ENCODE data around the gene SH3PXD2A.
A peak's percentile ranks its signal among the peaks of the same experiment; 100 is the strongest.
"Not testable (repeated sequence)": the region's sequence is repeated elsewhere in the genome, so short reads cannot be mapped to it uniquely, and the experiment has no call there.

SH3PXD2A gene

DNA sequence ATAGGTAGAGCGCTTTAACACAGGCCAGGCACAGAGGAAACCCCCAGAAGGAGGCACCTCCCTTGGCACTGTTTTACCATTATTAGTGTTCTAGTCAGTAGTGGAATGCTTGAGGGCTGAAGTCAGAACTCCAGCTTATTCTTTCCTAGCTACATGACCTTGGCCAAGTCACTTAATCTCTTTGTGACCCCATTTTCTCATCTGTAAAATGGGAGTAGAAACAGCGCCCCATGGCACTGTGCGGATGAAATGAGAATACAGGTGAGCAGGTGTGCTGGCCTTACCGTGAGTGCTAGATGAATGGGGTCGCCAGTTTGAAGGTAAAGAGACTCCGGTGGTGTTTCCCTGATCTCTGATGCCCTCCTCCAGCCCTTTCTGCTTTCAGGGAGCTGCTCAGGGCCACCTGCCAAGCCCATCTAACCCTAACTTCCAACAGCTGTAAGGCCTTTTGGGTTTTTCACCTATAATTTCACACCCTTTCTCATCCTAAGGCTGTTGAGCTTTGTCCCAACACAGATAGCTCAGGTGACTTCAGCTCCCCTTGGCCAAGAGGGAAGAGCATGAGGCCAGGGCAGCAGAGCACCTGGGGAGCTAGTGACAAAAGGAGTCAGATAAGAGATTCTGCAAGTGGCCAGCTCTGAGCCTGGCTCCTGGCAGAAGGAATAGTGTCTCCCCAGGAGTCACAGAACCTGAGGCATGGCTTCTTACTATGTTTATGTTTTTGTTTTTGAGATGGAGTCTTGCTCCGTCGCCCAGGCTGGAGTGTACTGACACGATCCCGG lies 76.8 kb downstream of the SH3PXD2A start:
- no peak overlapping the region for H3K27ac Mint-ChIP-seq
- H3K9me3 Mint-ChIP-seq: no peaks in the 10 kb centered on the region
- H3K36me3 Mint-ChIP-seq (ENCODE audit: low read depth): no peaks in the 10 kb centered on the region
- no peak overlapping the region for H3K4me3 Mint-ChIP-seq
- DNase-seq (no peak), ATAC-seq (no peak)
- H3K27me3 Mint-ChIP-seq: peaks cover 10% of the 10 kb centered on the region
- peaks cover 4% of the 10 kb centered on the region for H3K4me1 Mint-ChIP-seq

- Mint-ChIP-seq H3K4me1 (peaks cover 14% of the 10 kb centered on the region), H3K4me3 (no peak overlapping the region), H3K36me3 (ENCODE audit: low read depth) (no peaks in the 10 kb centered on the region), H3K27ac (no peak overlapping the region), H3K9me3 (no peaks in the 10 kb centered on the region), H3K27me3 (peaks cover 4% of the 10 kb centered on the region)
- no peak for DNase-seq
- no peak for ATAC-seq
Observed at GRCh38 chr10:103776878-103777591, 78.3 kb downstream of the SH3PXD2A start.

GRCh38 chr10:103775776-103776175 lies 79.6 kb downstream of the SH3PXD2A start:
- Mint-ChIP-seq H3K27ac (no peak overlapping the region), H3K4me1 (peaks cover 21% of the 10 kb centered on the region), H3K4me3 (no peak overlapping the region), H3K9me3 (no peaks in the 10 kb centered on the region), H3K36me3 (ENCODE audit: low read depth) (no peaks in the 10 kb centered on the region), H3K27me3 (peaks cover under 1% of the 10 kb centered on the region)
- DNase-seq: no peak
- ATAC-seq: no peak

- H3K27me3 Mint-ChIP-seq; H3K9me3 Mint-ChIP-seq; H3K27ac Mint-ChIP-seq; H3K36me3 Mint-ChIP-seq (ENCODE audit: low read depth); ATAC-seq; DNase-seq: not testable (repeated sequence)
- Mint-ChIP-seq H3K4me3 (peak overlapping the region; percentile 80), H3K4me1 (peaks cover 29% of the 10 kb centered on the region)
Observed at GRCh38 chr10:103772846-103773245, 82.5 kb downstream of the SH3PXD2A start.

- Mint-ChIP-seq H3K4me3 (peak overlapping the region; percentile 80), H3K9me3 (no peaks in the 10 kb centered on the region), H3K4me1 (peaks cover 29% of the 10 kb centered on the region), H3K27me3 (no peaks in the 10 kb centered on the region), H3K27ac (peak overlapping the region; percentile 84), H3K36me3 (ENCODE audit: low read depth) (no peaks in the 10 kb centered on the region)
- DNase-seq (peak; percentile 67), ATAC-seq (peak; percentile 72)
Observed at GRCh38 chr10:103772096-103772845, 83.1 kb downstream of the SH3PXD2A start.

- DNase-seq (no peak), ATAC-seq (no peak)
- H3K4me3 Mint-ChIP-seq: no peak overlapping the region
- H3K9me3 Mint-ChIP-seq: no peaks in the 10 kb centered on the region
- H3K36me3 Mint-ChIP-seq (ENCODE audit: low read depth): no peaks in the 10 kb centered on the region
- H3K4me1 Mint-ChIP-seq: peaks cover 39% of the 10 kb centered on the region
- no peak overlapping the region for H3K27ac Mint-ChIP-seq
- H3K27me3 Mint-ChIP-seq: no peaks in the 10 kb centered on the region
Observed at GRCh38 chr10:103770139-103770538, 85.2 kb downstream of the SH3PXD2A start.

- Mint-ChIP-seq H3K4me3 (no peak overlapping the region), H3K27ac (no peak overlapping the region), H3K9me3 (no peaks in the 10 kb centered on the region), H3K27me3 (no peaks in the 10 kb centered on the region), H3K4me1 (peaks cover 49% of the 10 kb centered on the region), H3K36me3 (ENCODE audit: low read depth) (no peaks in the 10 kb centered on the region)
- DNase-seq (no peak), ATAC-seq (no peak)
Observed at GRCh38 chr10:103769176-103769575, 86.2 kb downstream of the SH3PXD2A start.

DNA sequence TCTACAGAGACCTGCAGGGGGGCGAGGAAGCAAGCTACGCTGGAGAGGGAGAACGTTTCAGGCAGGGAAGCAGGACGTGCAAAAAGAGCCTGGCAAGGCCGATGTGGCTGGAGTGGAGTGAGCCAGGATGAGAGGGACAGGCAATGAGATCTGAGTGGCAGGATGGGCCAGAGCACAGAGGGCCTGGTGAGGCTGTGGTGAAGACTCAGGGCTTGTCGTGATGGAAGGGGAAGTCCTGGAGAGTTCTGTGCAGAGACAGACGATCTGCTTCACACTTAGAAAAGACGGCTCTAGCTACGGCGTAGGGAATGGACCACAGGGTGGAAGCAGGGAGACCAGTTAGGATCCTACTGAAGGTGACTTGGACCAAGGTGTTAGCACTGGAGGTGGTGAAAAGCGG lies 87.0 kb downstream of the SH3PXD2A start:
- Mint-ChIP-seq H3K4me3 (no peak overlapping the region), H3K27me3 (no peaks in the 10 kb centered on the region), H3K4me1 (peaks cover 57% of the 10 kb centered on the region), H3K27ac (no peak overlapping the region), H3K36me3 (ENCODE audit: low read depth) (no peaks in the 10 kb centered on the region), H3K9me3 (no peaks in the 10 kb centered on the region)
- ATAC-seq (no peak), DNase-seq (no peak)

- H3K27me3 Mint-ChIP-seq: no peaks in the 10 kb centered on the region
- H3K4me1 Mint-ChIP-seq: peaks cover 61% of the 10 kb centered on the region
- no peak for DNase-seq
- no peaks in the 10 kb centered on the region for H3K36me3 Mint-ChIP-seq (ENCODE audit: low read depth)
- H3K27ac Mint-ChIP-seq: no peak overlapping the region
- H3K4me3 Mint-ChIP-seq: no peak overlapping the region
- ATAC-seq: no peak
- H3K9me3 Mint-ChIP-seq: no peaks in the 10 kb centered on the region
Observed at GRCh38 chr10:103767756-103768155, 87.6 kb downstream of the SH3PXD2A start.

DNA sequence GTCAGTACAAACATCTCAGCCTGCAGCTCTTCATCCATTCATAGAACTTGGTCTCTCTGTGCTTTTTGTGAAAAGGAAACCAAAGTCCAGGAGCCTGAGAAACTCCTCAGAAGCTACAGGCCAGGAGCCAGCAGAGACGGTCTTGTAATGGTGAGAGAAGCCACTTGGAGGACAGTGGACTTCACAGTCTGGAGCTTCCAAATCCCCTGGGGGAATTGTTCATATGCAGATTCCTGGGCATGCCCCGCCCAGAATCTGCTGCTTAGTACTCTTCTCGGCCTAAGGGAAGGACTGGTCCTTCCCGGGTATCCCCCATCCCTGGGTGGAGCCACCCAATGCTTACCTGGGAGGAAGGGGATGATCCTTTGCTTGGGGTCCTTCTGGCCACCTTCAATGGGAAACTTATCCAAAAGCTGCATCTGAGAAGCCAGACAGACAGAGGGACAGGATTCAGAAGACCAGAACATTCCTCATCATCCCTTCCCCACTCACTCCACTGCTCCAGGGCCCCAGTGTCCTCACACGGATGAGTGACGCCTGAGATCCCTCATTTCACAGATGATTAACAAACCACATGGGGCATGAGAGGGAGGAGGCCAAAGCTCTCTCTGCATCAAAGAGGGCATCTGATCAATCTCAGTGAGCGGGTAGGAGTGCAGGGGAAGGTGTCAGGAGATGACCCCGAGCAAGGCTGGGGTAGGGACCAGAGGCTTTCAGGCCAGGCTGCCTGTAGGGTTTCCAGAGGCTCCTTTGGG lies 88.4 kb downstream of the SH3PXD2A start:
- Mint-ChIP-seq H3K9me3 (no peaks in the 10 kb centered on the region), H3K27me3 (no peaks in the 10 kb centered on the region), H3K4me1 (peaks cover 54% of the 10 kb centered on the region), H3K27ac (no peak overlapping the region), H3K36me3 (ENCODE audit: low read depth) (no peaks in the 10 kb centered on the region), H3K4me3 (no peak overlapping the region)
- ATAC-seq: no peak
- no peak for DNase-seq

GRCh38 chr10:103765981-103766380 lies 89.4 kb downstream of the SH3PXD2A start:
- Mint-ChIP-seq H3K27ac (no peak overlapping the region), H3K27me3 (no peaks in the 10 kb centered on the region), H3K9me3 (no peaks in the 10 kb centered on the region), H3K4me3 (no peak overlapping the region), H3K36me3 (ENCODE audit: low read depth) (no peaks in the 10 kb centered on the region), H3K4me1 (peaks cover 47% of the 10 kb centered on the region)
- ATAC-seq: peak; percentile 70
- DNase-seq: peak; percentile 69

GRCh38 chr10:103765168-103765567 lies 90.2 kb downstream of the SH3PXD2A start:
- no peak for ATAC-seq
- DNase-seq: no peak
- H3K27ac Mint-ChIP-seq: no peak overlapping the region

GRCh38 chr10:103764296-103765088 lies 90.9 kb downstream of the SH3PXD2A start:
- no peaks in the 10 kb centered on the region for H3K27me3 Mint-ChIP-seq
- H3K4me1 Mint-ChIP-seq: peaks cover 50% of the 10 kb centered on the region
- no peaks in the 10 kb centered on the region for H3K9me3 Mint-ChIP-seq
- no peak overlapping the region for H3K27ac Mint-ChIP-seq
- ATAC-seq (no peak), DNase-seq (no peak)
- H3K36me3 Mint-ChIP-seq (ENCODE audit: low read depth): no peaks in the 10 kb centered on the region
- no peak overlapping the region for H3K4me3 Mint-ChIP-seq

More at GRCh38 chr10:103765168-103765567, 90.2 kb downstream of the SH3PXD2A start:
- Mint-ChIP-seq H3K27me3 (no peaks in the 10 kb centered on the region), H3K36me3 (ENCODE audit: low read depth) (no peaks in the 10 kb centered on the region), H3K4me1 (peaks cover 47% of the 10 kb centered on the region), H3K9me3 (no peaks in the 10 kb centered on the region), H3K4me3 (no peak overlapping the region)
